K562 (cell line): Measurements from ENCODE around the gene PSG6. TPM values are rescaled to one million over a fixed set of nuclear protein-coding genes. Genes with fewer than 3 reads are reported as not detected.
"Not testable (repeated sequence)": the region's sequence is repeated elsewhere in the genome, so short reads cannot be mapped to it uniquely, and the experiment has no call there.

Source experiments
- ATAC-seq: fragments of 200-7000 bp; cut with Tn5 transposase; 3 replicates; pipeline ENCODE4 v1.9.1; 2020; ENCODE audit warnings: moderate library complexity
- BruUV-seq: library from RNA; stranded (reverse); fragments of 400-500 nt; replicated peaks from 2 replicates; lab custom pipeline; 2021; lab: Mats Ljungman, UMichigan
- CTCF ChIA-PET: fragments of 300-600 bp; formaldehyde crosslinking; extraction: SDS; loops from one replicate; lab custom pipeline; 2021; ENCODE audit warnings: low intra/inter-chr PET ratio; lab: Yijun Ruan, JAX
- POLR2A ChIA-PET: fragments of 300-600, 350-650 bp; sonication (Branson Sonifier 250); formaldehyde crosslinking; extraction: SDS; loops from one replicate; lab custom pipeline; 2021; ENCODE audit warnings: antibody characterized with exemption, inconsistent platforms; lab: Yijun Ruan, JAX
- DNase-seq, 4 experiments: peaks; one replicate each; pipeline versions ENCODE4 v3.0.0 to v3.0.0-alpha.2; 2011 to 2018; ENCODE audit warnings: low spot score in 3 of 4, mixed read lengths in 3 of 4; ENCODE audit errors: extremely low read depth in 1 of 4
- FAIRE-seq: peaks from 2 replicates; lab custom pipeline; 2011; peaks lifted over from hg19 to GRCh38; lab: Jason Lieb, UNC
- H2AFZ ChIP-seq: 2 replicates; pipeline ENCODE4 v1.6.0; 2011; ENCODE audit warnings: low read depth, low read length, control low read depth, inconsistent platforms
- H3K27ac ChIP-seq: fragments of 200-600 bp; 3 replicates; pipeline ENCODE4 v1.8.0; 2011; ENCODE audit warnings: low read depth, mild to moderate bottlenecking, control low read depth, inconsistent platforms, low read length, moderate library complexity, mixed read lengths; ENCODE audit errors: extremely low read depth
- H3K27me3 ChIP-seq, 2 experiments: fragments of 300-600 bp in 1 of 2; 2 replicates in 1 of 2; 3 replicates in 1 of 2; pipeline versions ENCODE4 v1.6.0 to v1.8.0; 2011; ENCODE audit warnings: inconsistent platforms in 2 of 2, low read length in 2 of 2, mild to moderate bottlenecking in 1 of 2, mixed read lengths in 1 of 2, moderate library complexity in 1 of 2; ENCODE audit not compliant: control insufficient read depth in 2 of 2, insufficient read depth in 2 of 2
- H3K36me3 ChIP-seq: fragments of 300-600 bp; 3 replicates; pipeline ENCODE4 v1.8.0; 2011; ENCODE audit warnings: mild to moderate bottlenecking, low read length, inconsistent platforms; ENCODE audit not compliant: control insufficient read depth, insufficient read depth
- H3K4me1 ChIP-seq, 2 experiments: fragments of 200-600 bp in 1 of 2; replicated peaks in 1 of 2; 2 replicates in 1 of 2; 3 replicates in 1 of 2; pipeline versions ENCODE4 v1.5.1 to v1.8.0; 2011; ENCODE audit warnings: inconsistent platforms in 2 of 2, low read length in 2 of 2, mild to moderate bottlenecking in 1 of 2, mixed read lengths in 1 of 2, moderate library complexity in 1 of 2; ENCODE audit not compliant: control insufficient read depth in 2 of 2, insufficient read depth in 2 of 2
- H3K4me2 ChIP-seq: 2 replicates; pipeline ENCODE4 v1.6.1; 2011; ENCODE audit warnings: low read length, control low read depth, inconsistent platforms, mixed read lengths; ENCODE audit not compliant: insufficient read depth
- H3K4me3 ChIP-seq: fragments of 200-600 bp; sonication (generic), shearing (Covaris generic); 2 replicates; pipeline ENCODE4 v1.5.1; 2016; ENCODE audit warnings: control low read depth, inconsistent platforms
- H3K79me2 ChIP-seq: fragments of 200-600 bp; 3 replicates; pipeline ENCODE4 v1.8.0; 2011; ENCODE audit warnings: low read length, inconsistent platforms; ENCODE audit not compliant: control insufficient read depth, insufficient read depth
- H3K9ac ChIP-seq, 2 experiments: 2 replicates each; pipeline versions ENCODE4 v1.6.0 to v1.6.1; 2011; ENCODE audit warnings: low read depth in 2 of 2, low read length in 2 of 2, control low read depth in 1 of 2, inconsistent platforms in 1 of 2, mild to moderate bottlenecking in 1 of 2, mixed read lengths in 1 of 2; ENCODE audit not compliant: insufficient read depth in 1 of 2
- H3K9me1 ChIP-seq: one replicate; pipeline ENCODE4 v1.6.0; 2011; ENCODE audit warnings: inconsistent platforms, mild to moderate bottlenecking, low read length, moderate library complexity; ENCODE audit not compliant: control insufficient read depth, insufficient read depth
- H3K9me3 ChIP-seq: replicated peaks from 2 replicates; pipeline ENCODE4 v1.5.1; 2011; ENCODE audit warnings: low read depth, low read length, inconsistent platforms; ENCODE audit not compliant: control insufficient read depth, insufficient read depth
- H4K20me1 ChIP-seq: replicated peaks from 2 replicates; pipeline ENCODE4 v1.6.1; 2011; ENCODE audit warnings: low read length, inconsistent platforms, mixed read lengths; ENCODE audit not compliant: control insufficient read depth, insufficient read depth
- ATF1 ChIP-seq, 2 experiments: fragments of 450-650 bp in 1 of 2; IDR thresholded peaks; 2 replicates each; pipeline ENCODE4 v1.6.1; 2016; ENCODE audit warnings: missing compliant biosample characterization in 1 of 2, missing genetic modification characterization in 1 of 2
- BRD4 ChIP-seq: fragments of 200-600 bp; sonication (generic); IDR thresholded peaks from 2 replicates; pipeline ENCODE4 v1.6.1; 2017; ENCODE audit warnings: inconsistent platforms
- CBX3 ChIP-seq, 2 experiments: IDR thresholded peaks; 1 replicate in 1 of 2; 2 replicates in 1 of 2; pipeline ENCODE4 v1.6.1; 2012; ENCODE audit warnings: inconsistent platforms in 2 of 2, low read length in 2 of 2, borderline replicate concordance in 1 of 2, control low read depth in 1 of 2
- ERF ChIP-seq: fragments of 450-650 bp; formaldehyde crosslinking; IDR thresholded peaks from 2 replicates; pipeline ENCODE4 v1.4.0; 2020; ENCODE audit warnings: mild to moderate bottlenecking, mixed read lengths
- EWSR1 ChIP-seq: fragments of 450-650 bp; IDR thresholded peaks from 2 replicates; pipeline ENCODE4 v1.6.1; 2018; ENCODE audit warnings: borderline replicate concordance, mild to moderate bottlenecking, low read depth, moderate library complexity; ENCODE audit not compliant: partially characterized antibody
- PHB ChIP-seq: fragments of 250-450 bp; sonication (Bioruptor Pico); IDR thresholded peaks from 2 replicates; pipeline ENCODE4 v1.5.0; 2021
- PTTG1 ChIP-seq: fragments of 450-650 bp; IDR thresholded peaks from 2 replicates; pipeline ENCODE4 v1.6.1; 2016; ENCODE audit warnings: low read depth, mild to moderate bottlenecking, missing genetic modification characterization, missing compliant biosample characterization
- RB1 ChIP-seq: fragments of 450-650 bp; IDR thresholded peaks from 2 replicates; pipeline ENCODE4 v1.6.1; 2017; ENCODE audit warnings: low read depth, mild to moderate bottlenecking
- RNF219 ChIP-seq: fragments of 250-450 bp; sonication (Bioruptor Pico); IDR thresholded peaks from 2 replicates; pipeline ENCODE4 v1.5.0; 2022; ENCODE audit warnings: mild to moderate bottlenecking
- SETDB1 ChIP-seq: IDR thresholded peaks from one replicate; pipeline ENCODE4 v1.6.1; 2012; ENCODE audit warnings: low read length, control low read depth, inconsistent platforms
- SNIP1 ChIP-seq: fragments of 450-650 bp; IDR thresholded peaks from 2 replicates; pipeline ENCODE4 v1.7.1; 2017; ENCODE audit warnings: low read depth, mild to moderate bottlenecking
- USF2 ChIP-seq: sonication (generic); formaldehyde crosslinking; IDR thresholded peaks from 2 replicates; pipeline ENCODE4 v1.5.0; 2020; ENCODE audit warnings: missing genetic modification reagents
- ZFP30 ChIP-seq: fragments of 250-450 bp; sonication (Bioruptor Pico); IDR thresholded peaks from 2 replicates; pipeline ENCODE4 v1.8.0; 2022; ENCODE audit warnings: moderate library complexity, mild to moderate bottlenecking, inconsistent platforms, borderline replicate concordance
- ZNF24 ChIP-seq: fragments of 450-650 bp; IDR thresholded peaks from 2 replicates; pipeline ENCODE4 v1.6.1; 2016
- ZNF561 ChIP-seq: fragments of 450-650 bp; formaldehyde crosslinking; conservative IDR thresholded peaks from 2 replicates; pipeline ENCODE4 v1.4.0; 2020; ENCODE audit warnings: mild to moderate bottlenecking, moderate library complexity
- WGBS: fragments of 100-300 bp; shearing (Covaris generic); methylation state at CpG from one replicate; pipeline ENCODE4 v1.1.6; 2016; ENCODE audit warnings: low coverage, mixed read lengths; ENCODE audit not compliant: insufficient coverage; ENCODE audit errors: missing lambda C conversion rate; 5-methylcytosine and 5-hydroxymethylcytosine counted together
- in situ Hi-C: fragments of 300-500 bp; cut with MboI; formaldehyde crosslinking; loops from 4 replicates; pipeline ENCODE4 v1.15.0; 2018; ENCODE audit warnings: inconsistent platforms, mixed read lengths
- intact Hi-C: fragments of 100-400 bp; cut with micrococcal nuclease; formaldehyde crosslinking; loops from 2 replicates; pipeline ENCODE4 v1.14.2; 2022
- polyA plus RNA-seq, 8 experiments: library from polyadenylated mRNA; depleted of rRNA in 4 of 8; stranded (reverse) in 5 of 8; unstranded in 3 of 8; fragments of >200 nt; fragmentation: Nextera tagmentation in 2 of 8; fragmentation: Illumina TruSeq in 1 of 8; extraction: Ambion mirVana in 2 of 8; extraction: Trizol in 1 of 8; gene quantifications; 2 replicates each; pipeline versions ENCODE4 v1.2.1 to v1.2.3, GENCODE V29; 2011 to 2014; ENCODE audit warnings: inconsistent platforms in 1 of 8, missing spikeins in 1 of 8
- total RNA-seq, 7 experiments: library from RNA; depleted of rRNA in 6 of 7; stranded (reverse); fragments of >200 nt in 6 of 7; fragmentation: Illumina TruSeq in 2 of 7; extraction: Trizol in 2 of 7; gene quantifications; 2 replicates each; pipeline versions ENCODE4 v1.2.1 to v1.2.3, GENCODE V29; 2011 to 2021; ENCODE audit warnings: low replicate concordance in 1 of 7

PSG6 gene
- total and polyA plus RNA-seq, 9 of the 15 experiments (the other 6 are each of a cell fraction or from before 2014, with no cell fraction given) = not detected

DNA sequence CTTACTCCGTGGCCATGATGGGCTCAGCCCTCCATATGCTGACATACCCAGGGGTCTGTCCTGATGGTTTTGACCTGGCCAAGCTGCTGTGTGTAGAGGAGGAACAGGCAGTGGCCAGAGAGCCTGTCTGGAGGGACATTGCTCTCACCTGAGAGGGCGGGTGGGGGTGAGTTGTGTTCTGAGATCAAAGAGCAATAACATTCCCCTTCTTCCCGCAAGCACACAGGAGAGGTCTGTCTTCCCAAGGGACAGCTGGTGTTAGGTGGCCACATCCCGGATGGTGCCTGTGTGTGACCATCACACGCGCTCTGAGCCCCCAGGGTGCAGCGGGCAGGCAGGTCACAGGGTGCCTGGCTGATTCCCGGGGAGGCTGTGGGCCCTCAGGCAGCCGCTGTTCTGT, 37.1 kb downstream of the PSG6 start:
- CTCF ChIA-PET, H3K79me2 ChIP-seq, H3K9me3 ChIP-seq, BruUV-seq, H3K9me1 ChIP-seq, ATAC-seq, FAIRE-seq, DNase-seq, H3K27me3 ChIP-seq, H2AFZ ChIP-seq, H3K4me2 ChIP-seq, H3K36me3 ChIP-seq, H3K27ac ChIP-seq, H4K20me1 ChIP-seq, H3K4me3 ChIP-seq, in situ Hi-C loops, H3K4me1 ChIP-seq, H3K9ac ChIP-seq: not testable (repeated sequence)
- intact Hi-C loops = loop anchor here (10.0 kb wide), 1 partner anchor 86 kb away; no protein-coding TSS in a partner anchor
- WGBS = 0% methylated on average over 6 of the region's 9 CpGs
- POLR2A ChIA-PET = interaction anchor here (0.6 kb wide), 1 partner anchor 10 kb away, joined by 3 read pairs; no protein-coding TSS in a partner anchor

GRCh38 chr19:42879613-42880012, 38.1 kb downstream of the PSG6 start, which contains the start of gene PSG1:
Gene PSG1, minus strand, starts transcription at chr19:42879713. Its CDS starts 132 bp downstream, at chr19:42879581.
- H3K4me1 ChIP-seq = no peaks in the 10 kb centered on the region
- FAIRE-seq (no peak), DNase-seq (no peak), ATAC-seq (no peak)
- H3K27me3 ChIP-seq = no peaks in the 10 kb centered on the region
- H3K9me3 ChIP-seq = no peaks in the 10 kb centered on the region
- no peak within 1 kb of the TSS for H3K4me3 ChIP-seq
- no peaks in the 10 kb centered on the region for H3K36me3 ChIP-seq
- ChIA-PET POLR2A (no interaction called here), CTCF (no interaction called here)
- no peak within 1 kb of the TSS for H3K9ac ChIP-seq
- H2AFZ ChIP-seq = no peak within 1 kb of the TSS
- intact Hi-C loops (loop anchor here (10.0 kb wide), 1 partner anchor 85 kb away; no protein-coding TSS in a partner anchor), in situ Hi-C loops (no loop called here)
- BruUV-seq = no TSS peak
- no peaks in the 10 kb centered on the region for H3K9me1 ChIP-seq
- no peaks in the 10 kb centered on the region for H4K20me1 ChIP-seq
- H3K27ac ChIP-seq = no peak within 1 kb of the TSS
- H3K79me2 ChIP-seq = no peaks in the 10 kb centered on the region
- 0% methylated on average over 1 of the region's 2 CpGs for WGBS
- no peak within 1 kb of the TSS for H3K4me2 ChIP-seq
- TF ChIP-seq CBX3 (IDR thresholded peaks at IDR 0.05; ENCODE audit: borderline replicate concordance in 1 of 2, low read length in 2 of 2) (no peak), ERF (CRISPR knock-in tag) (no peak), EWSR1 (no peak), RNF219 (CRISPR knock-in tag) (no peak), RB1 (no peak), PTTG1 (no peak), ATF1 (CRISPR knock-in tag; IDR thresholded peaks at IDR 0.05) (no peak), ATF1 (tag; IDR thresholded peaks at IDR 0.05) (no peak), BRD4 (no peak), PHB (CRISPR knock-in tag) (no peak), SNIP1 (no peak), USF2 (CRISPR knock-in tag) (no peak), ZNF561 (CRISPR knock-in tag) (no peak), SETDB1 (no peak), ZFP30 (CRISPR knock-in tag) (no peak), ZNF24 (no peak)
